Thoracic aorta (tissue), 2 donors: ENCODE data around the gene LINGO1. TPM values are rescaled to one million over a fixed set of nuclear protein-coding genes. Genes with fewer than 3 reads are reported as not detected.

Experiments used
- ATAC-seq: fragments of 150-250 bp; one replicate; pipeline ENCODE4 v1.8.0; 2017; ENCODE audit warnings: low read depth; ENCODE audit not compliant: insufficient number of reproducible peaks, low FRiP score
- DNase-seq: peaks from one replicate; pipeline ENCODE4 v3.0.0-alpha.2; 2020; ENCODE audit warnings: low spot score
- H3K27ac ChIP-seq, 2 donors: fragments of 200-600 bp; sonication (generic); 1 replicate in 1 of 2; 2 replicates in 1 of 2; pipeline ENCODE4 v1.5.1; 2016; ENCODE audit warnings: mild to moderate bottlenecking in 2 of 2, moderate library complexity in 2 of 2
- H3K27me3 ChIP-seq: fragments of 200-600 bp; sonication (generic); replicated peaks from 2 replicates; pipeline ENCODE4 v1.6.0; 2016; ENCODE audit warnings: mild to moderate bottlenecking; ENCODE audit not compliant: insufficient read depth
- H3K36me3 ChIP-seq: fragments of 200-600 bp; sonication (generic); one replicate; pipeline ENCODE4 v1.5.1; 2016
- H3K4me1 ChIP-seq, 2 donors: fragments of 200-600 bp; sonication (generic); 1 replicate in 1 of 2; 2 replicates in 1 of 2; pipeline versions ENCODE4 v1.5.1 to v1.6.0; 2016; ENCODE audit warnings: low read depth in 2 of 2, mild to moderate bottlenecking in 1 of 2; ENCODE audit not compliant: control insufficient read depth in 1 of 2
- H3K4me3 ChIP-seq: fragments of 200-600 bp; sonication (generic); 2 replicates; pipeline ENCODE4 v1.5.1; 2016; ENCODE audit warnings: mild to moderate bottlenecking
- H3K9me3 ChIP-seq: fragments of 200-600 bp; sonication (generic); 2 replicates; pipeline ENCODE4 v1.5.1; 2016
- CTCF ChIP-seq: fragments of 200-600 bp; sonication (generic); IDR thresholded peaks from one replicate; pipeline ENCODE4 v1.5.1; 2019; ENCODE audit warnings: antibody characterized with exemption
- total RNA-seq, 2 donors: library from RNA; depleted of rRNA; stranded (reverse); fragments of >200 nt; gene quantifications; one replicate each; pipeline versions ENCODE4 v1.1.0 to v1.2.3, GENCODE V29; 2016

LINGO1 gene
- total RNA-seq, 2 donors from 2014 or later: 0.63 to 4.6 TPM

GRCh38 chr15:77669896-77670295 is 37.2 kb upstream of the LINGO1 start:
- DNase-seq (no peak), ATAC-seq (no peak)
- Histone ChIP-seq H3K4me1 (no peaks in the 10 kb centered on the region), H3K36me3 (no peaks in the 10 kb centered on the region), H3K4me3 (no peak overlapping the region), H3K27ac (no peak overlapping the region), H3K27me3 (no peaks in the 10 kb centered on the region), H3K9me3 (no peaks in the 10 kb centered on the region)
- no peak for TF ChIP-seq CTCF

- no peaks in the 10 kb centered on the region for H3K9me3 ChIP-seq
- H3K27ac ChIP-seq: no peak overlapping the region
- ATAC-seq: no peak
- no peaks in the 10 kb centered on the region for H3K36me3 ChIP-seq
- no peak for TF ChIP-seq CTCF
- no peak overlapping the region for H3K4me3 ChIP-seq
- no peaks in the 10 kb centered on the region for H3K4me1 ChIP-seq
- no peak for DNase-seq
- no peaks in the 10 kb centered on the region for H3K27me3 ChIP-seq
Measured at GRCh38 chr15:77667338-77668234, 34.9 kb upstream of the LINGO1 start.

- DNase-seq (no peak), ATAC-seq (no peak)
- TF ChIP-seq CTCF: no peak
- no peaks in the 10 kb centered on the region for H3K4me1 ChIP-seq
- H3K9me3 ChIP-seq: no peaks in the 10 kb centered on the region
- no peaks in the 10 kb centered on the region for H3K36me3 ChIP-seq
- no peak overlapping the region for H3K27ac ChIP-seq
- no peak overlapping the region for H3K4me3 ChIP-seq
- no peaks in the 10 kb centered on the region for H3K27me3 ChIP-seq
Measured at GRCh38 chr15:77666296-77666660, 33.6 kb upstream of the LINGO1 start.

- no peaks in the 10 kb centered on the region for H3K9me3 ChIP-seq
- H3K36me3 ChIP-seq: no peaks in the 10 kb centered on the region
- ATAC-seq (no peak), DNase-seq (no peak)
- no peak overlapping the region for H3K4me3 ChIP-seq
- H3K27ac ChIP-seq: no peak overlapping the region
- TF ChIP-seq CTCF: no peak
- H3K4me1 ChIP-seq: no peaks in the 10 kb centered on the region
- H3K27me3 ChIP-seq: no peaks in the 10 kb centered on the region
Measured at GRCh38 chr15:77665530-77666295, 33.0 kb upstream of the LINGO1 start.

GRCh38 chr15:77664428-77664827 is 31.7 kb upstream of the LINGO1 start:
- ATAC-seq (no peak), DNase-seq (no peak)
- no peak for TF ChIP-seq CTCF
- H3K27ac ChIP-seq: no peak overlapping the region
- no peaks in the 10 kb centered on the region for H3K27me3 ChIP-seq
- no peaks in the 10 kb centered on the region for H3K4me1 ChIP-seq
- H3K9me3 ChIP-seq: no peaks in the 10 kb centered on the region
- H3K36me3 ChIP-seq: no peaks in the 10 kb centered on the region
- no peak overlapping the region for H3K4me3 ChIP-seq
